GM23338 (cell line): ENCODE data around the gene UPK2. TPM values are rescaled to one million over a fixed set of nuclear protein-coding genes. Genes with fewer than 3 reads are reported as not detected.

Source experiments
- ATAC-seq: fragments of 200-7000 bp; cut with Tn5 transposase; 3 replicates; pipeline ENCODE4 v1.9.1; 2020
- DNase-seq: peaks from one replicate; pipeline ENCODE4 v3.0.0-alpha.2; 2015; ENCODE audit warnings: low spot score
- H2AFZ ChIP-seq: fragments of 200-600 bp; sonication (generic); 2 replicates; pipeline ENCODE4 v1.8.0; 2016; ENCODE audit warnings: antibody characterized with exemption, mild to moderate bottlenecking, moderate library complexity
- H3F3A ChIP-seq: fragments of 200-600 bp; sonication (generic); replicated peaks from 2 replicates; pipeline ENCODE4 v1.8.0; 2017; ENCODE audit warnings: antibody characterized with exemption, mixed run types, low read depth
- H3K27ac ChIP-seq: fragments of 200-600 bp; sonication (generic); 2 replicates; pipeline ENCODE4 v1.6.1; 2016; ENCODE audit warnings: low read depth
- H3K27me3 ChIP-seq: fragments of 200-600 bp; sonication (generic); 2 replicates; pipeline ENCODE4 v1.8.0; 2016; ENCODE audit warnings: mild to moderate bottlenecking, mixed run types, moderate library complexity; ENCODE audit not compliant: insufficient read depth
- H3K36me3 ChIP-seq: fragments of 200-600 bp; sonication (generic); 2 replicates; pipeline ENCODE4 v1.8.0; 2016; ENCODE audit warnings: mild to moderate bottlenecking; ENCODE audit not compliant: insufficient read depth
- H3K4me1 ChIP-seq: fragments of 200-600 bp; sonication (generic); 2 replicates; pipeline ENCODE4 v1.8.0; 2016; ENCODE audit warnings: mild to moderate bottlenecking, moderate library complexity; ENCODE audit not compliant: insufficient read depth
- H3K4me2 ChIP-seq: fragments of 200-600 bp; sonication (generic); 2 replicates; pipeline ENCODE4 v1.7.1; 2017; ENCODE audit warnings: mixed run types
- H3K4me3 ChIP-seq: fragments of 200-600 bp; sonication (generic); 2 replicates; pipeline ENCODE4 v1.6.1; 2016; ENCODE audit warnings: mixed run types
- H3K79me2 ChIP-seq: fragments of 200-600 bp; sonication (generic); replicated peaks from 2 replicates; pipeline ENCODE4 v1.8.0; 2017; ENCODE audit warnings: mild to moderate bottlenecking; ENCODE audit not compliant: insufficient read depth
- H3K9me2 ChIP-seq: fragments of 200-600 bp; sonication (generic); 2 replicates; pipeline ENCODE4 v1.8.0; 2017; ENCODE audit not compliant: insufficient read depth
- H4K20me1 ChIP-seq: fragments of 200-600 bp; sonication (generic); replicated peaks from 2 replicates; pipeline ENCODE4 v1.8.0; 2017; ENCODE audit warnings: mild to moderate bottlenecking; ENCODE audit not compliant: insufficient read depth
- H3K27ac Mint-ChIP-seq: 2 replicates; pipeline ENCODE4 v1.8.0; 2020; ENCODE audit warnings: inconsistent platforms, mild to moderate bottlenecking, moderate library complexity, mixed read lengths
- H3K27me3 Mint-ChIP-seq: 3 replicates; pipeline ENCODE4 v1.8.0; 2022; ENCODE audit warnings: low read depth, mild to moderate bottlenecking, moderate library complexity, mixed read lengths, inconsistent platforms; ENCODE audit not compliant: insufficient read depth, poor library complexity
- H3K36me3 Mint-ChIP-seq: 3 replicates; pipeline ENCODE4 v1.8.0; 2021; ENCODE audit warnings: low read depth, mild to moderate bottlenecking, inconsistent platforms, moderate library complexity, mixed read lengths
- H3K4me1 Mint-ChIP-seq: 3 replicates; pipeline ENCODE4 v1.8.0; 2020; ENCODE audit warnings: mild to moderate bottlenecking, inconsistent platforms, mixed read lengths
- H3K4me3 Mint-ChIP-seq: 3 replicates; pipeline ENCODE4 v1.8.0; 2021; ENCODE audit warnings: moderate library complexity, mild to moderate bottlenecking, inconsistent platforms, mixed read lengths
- H3K9me3 Mint-ChIP-seq: 3 replicates; pipeline ENCODE4 v1.8.0; 2020; ENCODE audit warnings: moderate library complexity, mild to moderate bottlenecking, inconsistent platforms, mixed read lengths
- CREB1 ChIP-seq: fragments of 250-450 bp; sonication (Bioruptor Pico); IDR thresholded peaks from 2 replicates; pipeline ENCODE4 v1.5.0; 2020; ENCODE audit warnings: low read depth, mild to moderate bottlenecking, moderate library complexity
- CTCF ChIP-seq, 2 experiments: fragments of 200-600 bp in 1 of 2; sonication (generic) in 1 of 2; conservative IDR thresholded peaks; 2 replicates each; pipeline versions ENCODE4 v1.5.1 to v1.6.1; 2016 to 2017; ENCODE audit warnings: antibody characterized with exemption in 2 of 2, low read depth in 2 of 2, mild to moderate bottlenecking in 2 of 2, moderate library complexity in 1 of 2
- EZH2phosphoT487 ChIP-seq: fragments of 200-600 bp; sonication (generic); IDR thresholded peaks from one replicate; pipeline ENCODE4 v1.8.1; 2018; ENCODE audit warnings: antibody characterized with exemption; ENCODE audit not compliant: unreplicated experiment
- NANOG ChIP-seq: IDR thresholded peaks from 2 replicates; pipeline ENCODE4 v1.6.1; 2016; ENCODE audit warnings: antibody characterized with exemption, borderline replicate concordance
- POLR2AphosphoS5 ChIP-seq: IDR thresholded peaks from 2 replicates; pipeline ENCODE4 v1.6.1; 2016; ENCODE audit warnings: antibody characterized with exemption, low read depth
- polyA plus RNA-seq: library from polyadenylated mRNA; unstranded; fragments of >200 nt; fragmentation: Nextera tagmentation; extraction: Ambion mirVana; gene quantifications from 2 replicates; pipeline ENCODE4 v1.2.1, GENCODE V29; 2016
- total RNA-seq: library from RNA; depleted of rRNA; stranded (reverse); fragments of >200 nt; shearing (Covaris generic); gene quantifications from 2 replicates; pipeline ENCODE4 v1.2.3, GENCODE V29; 2014
- TF ChIP-seq, protein P1 (sequence below): fragments of 250-450 bp; sonication (Bioruptor Pico); IDR thresholded peaks from 2 replicates; pipeline ENCODE4 v1.5.0; 2020; ENCODE audit warnings: mild to moderate bottlenecking, moderate library complexity

The UPK2 gene
- total and polyA plus RNA-seq, 2 experiments from 2014 or later: 0.74 TPM; not detected in 1

DNA sequence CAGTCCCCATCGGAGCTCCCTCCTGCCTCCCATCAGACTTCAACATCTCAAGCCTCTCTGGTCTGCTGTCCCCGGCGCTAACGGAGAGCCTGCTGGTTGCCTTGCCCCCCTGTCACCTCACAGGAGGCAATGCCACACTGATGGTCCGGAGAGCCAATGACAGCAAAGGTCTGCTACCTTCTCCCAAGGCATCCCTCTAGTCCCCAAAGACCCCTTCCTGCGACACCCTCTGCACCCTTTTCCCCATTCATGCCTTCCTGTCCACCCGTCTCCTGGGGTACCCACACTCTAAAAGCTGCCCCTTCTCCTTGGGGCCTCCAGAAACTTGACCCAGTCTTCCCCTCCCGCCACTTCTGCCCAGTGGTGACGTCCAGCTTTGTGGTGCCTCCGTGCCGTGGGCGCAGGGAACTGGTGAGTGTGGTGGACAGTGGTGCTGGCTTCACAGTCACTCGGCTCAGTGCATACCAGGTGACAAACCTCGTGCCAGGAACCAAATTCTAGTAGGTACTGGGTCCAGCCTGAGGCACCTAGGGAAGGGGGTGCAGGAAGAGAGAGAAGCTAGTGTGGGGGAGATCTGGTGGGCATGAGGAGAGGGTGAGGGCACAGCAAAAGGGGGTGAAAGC, 860 bp downstream of the UPK2 start (continued):
- TF ChIP-seq CTCF (conservative IDR thresholded peaks at IDR 0.05; ENCODE audit: low read depth in 2 of 2): no peak

DNA sequence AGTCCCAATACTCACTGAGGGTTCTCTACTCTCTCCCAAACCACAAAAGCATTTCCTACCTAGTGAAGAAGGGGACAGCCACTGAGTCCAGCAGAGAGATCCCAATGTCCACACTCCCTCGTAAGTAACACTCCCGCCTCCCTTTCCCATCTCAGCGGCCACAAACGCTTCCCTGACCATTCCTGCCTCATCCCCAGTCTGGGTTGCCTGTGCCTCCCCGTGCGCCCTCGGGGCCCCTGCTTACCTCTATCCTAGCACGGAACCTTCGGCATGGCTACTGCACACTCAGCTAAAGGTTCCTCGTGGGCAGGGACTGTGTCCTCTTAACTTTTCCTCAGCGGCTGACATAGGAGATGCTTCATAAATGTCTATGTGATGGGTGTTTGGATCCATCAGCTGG, 1.5 kb downstream of the UPK2 start:
- ATAC-seq: no peak
- no peaks in the 10 kb centered on the region for H3K4me1 ChIP-seq
- no peaks in the 10 kb centered on the region for H4K20me1 ChIP-seq
- no peak for DNase-seq
- H2AFZ ChIP-seq: no peak overlapping the region
- no peaks in the 10 kb centered on the region for H3K27me3 ChIP-seq
- H3K4me3 ChIP-seq: no peak overlapping the region
- TF ChIP-seq NANOG: no peak
- no peak for TF ChIP-seq EZH2phosphoT487
- TF ChIP-seq CREB1: no peak
- no peak for TF ChIP-seq CTCF (conservative IDR thresholded peaks at IDR 0.05; ENCODE audit: low read depth in 2 of 2)
- H3K4me2 ChIP-seq: no peak overlapping the region
- H3K9me2 ChIP-seq: no peaks in the 10 kb centered on the region
- no peaks in the 10 kb centered on the region for H3K79me2 ChIP-seq
- Mint-ChIP-seq H3K4me3 (no peak overlapping the region), H3K27me3 (peaks cover 18% of the 10 kb centered on the region), H3K36me3 (no peaks in the 10 kb centered on the region), H3K9me3 (no peaks in the 10 kb centered on the region), H3K4me1 (peaks cover 11% of the 10 kb centered on the region), H3K27ac (no peak overlapping the region)
- H3K27ac ChIP-seq: no peak overlapping the region
- no peaks in the 10 kb centered on the region for H3K36me3 ChIP-seq
- H3F3A ChIP-seq: no peaks in the 10 kb centered on the region

DNA sequence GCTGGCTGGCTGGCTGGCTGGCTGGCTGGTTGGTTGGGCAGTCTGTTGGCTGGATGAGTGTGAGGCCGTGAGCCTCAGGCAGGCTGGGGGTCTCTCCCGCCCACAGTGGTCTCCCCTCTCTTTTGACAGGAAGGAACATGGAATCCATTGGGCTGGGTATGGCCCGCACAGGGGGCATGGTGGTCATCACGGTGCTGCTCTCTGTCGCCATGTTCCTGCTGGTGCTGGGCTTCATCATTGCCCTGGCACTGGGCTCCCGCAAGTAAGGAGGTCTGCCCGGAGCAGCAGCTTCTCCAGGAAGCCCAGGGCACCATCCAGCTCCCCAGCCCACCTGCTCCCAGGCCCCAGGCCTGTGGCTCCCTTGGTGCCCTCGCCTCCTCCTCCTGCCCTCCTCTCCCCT, 1.9 kb downstream of the UPK2 start:
- ATAC-seq: no peak
- Mint-ChIP-seq H3K36me3 (no peaks in the 10 kb centered on the region), H3K27me3 (peaks cover 18% of the 10 kb centered on the region)
- TF ChIP-seq POLR2AphosphoS5 (no peak), CTCF (conservative IDR thresholded peaks at IDR 0.05; ENCODE audit: low read depth in 2 of 2) (no peak)
- TF ChIP-seq, protein P1, sequence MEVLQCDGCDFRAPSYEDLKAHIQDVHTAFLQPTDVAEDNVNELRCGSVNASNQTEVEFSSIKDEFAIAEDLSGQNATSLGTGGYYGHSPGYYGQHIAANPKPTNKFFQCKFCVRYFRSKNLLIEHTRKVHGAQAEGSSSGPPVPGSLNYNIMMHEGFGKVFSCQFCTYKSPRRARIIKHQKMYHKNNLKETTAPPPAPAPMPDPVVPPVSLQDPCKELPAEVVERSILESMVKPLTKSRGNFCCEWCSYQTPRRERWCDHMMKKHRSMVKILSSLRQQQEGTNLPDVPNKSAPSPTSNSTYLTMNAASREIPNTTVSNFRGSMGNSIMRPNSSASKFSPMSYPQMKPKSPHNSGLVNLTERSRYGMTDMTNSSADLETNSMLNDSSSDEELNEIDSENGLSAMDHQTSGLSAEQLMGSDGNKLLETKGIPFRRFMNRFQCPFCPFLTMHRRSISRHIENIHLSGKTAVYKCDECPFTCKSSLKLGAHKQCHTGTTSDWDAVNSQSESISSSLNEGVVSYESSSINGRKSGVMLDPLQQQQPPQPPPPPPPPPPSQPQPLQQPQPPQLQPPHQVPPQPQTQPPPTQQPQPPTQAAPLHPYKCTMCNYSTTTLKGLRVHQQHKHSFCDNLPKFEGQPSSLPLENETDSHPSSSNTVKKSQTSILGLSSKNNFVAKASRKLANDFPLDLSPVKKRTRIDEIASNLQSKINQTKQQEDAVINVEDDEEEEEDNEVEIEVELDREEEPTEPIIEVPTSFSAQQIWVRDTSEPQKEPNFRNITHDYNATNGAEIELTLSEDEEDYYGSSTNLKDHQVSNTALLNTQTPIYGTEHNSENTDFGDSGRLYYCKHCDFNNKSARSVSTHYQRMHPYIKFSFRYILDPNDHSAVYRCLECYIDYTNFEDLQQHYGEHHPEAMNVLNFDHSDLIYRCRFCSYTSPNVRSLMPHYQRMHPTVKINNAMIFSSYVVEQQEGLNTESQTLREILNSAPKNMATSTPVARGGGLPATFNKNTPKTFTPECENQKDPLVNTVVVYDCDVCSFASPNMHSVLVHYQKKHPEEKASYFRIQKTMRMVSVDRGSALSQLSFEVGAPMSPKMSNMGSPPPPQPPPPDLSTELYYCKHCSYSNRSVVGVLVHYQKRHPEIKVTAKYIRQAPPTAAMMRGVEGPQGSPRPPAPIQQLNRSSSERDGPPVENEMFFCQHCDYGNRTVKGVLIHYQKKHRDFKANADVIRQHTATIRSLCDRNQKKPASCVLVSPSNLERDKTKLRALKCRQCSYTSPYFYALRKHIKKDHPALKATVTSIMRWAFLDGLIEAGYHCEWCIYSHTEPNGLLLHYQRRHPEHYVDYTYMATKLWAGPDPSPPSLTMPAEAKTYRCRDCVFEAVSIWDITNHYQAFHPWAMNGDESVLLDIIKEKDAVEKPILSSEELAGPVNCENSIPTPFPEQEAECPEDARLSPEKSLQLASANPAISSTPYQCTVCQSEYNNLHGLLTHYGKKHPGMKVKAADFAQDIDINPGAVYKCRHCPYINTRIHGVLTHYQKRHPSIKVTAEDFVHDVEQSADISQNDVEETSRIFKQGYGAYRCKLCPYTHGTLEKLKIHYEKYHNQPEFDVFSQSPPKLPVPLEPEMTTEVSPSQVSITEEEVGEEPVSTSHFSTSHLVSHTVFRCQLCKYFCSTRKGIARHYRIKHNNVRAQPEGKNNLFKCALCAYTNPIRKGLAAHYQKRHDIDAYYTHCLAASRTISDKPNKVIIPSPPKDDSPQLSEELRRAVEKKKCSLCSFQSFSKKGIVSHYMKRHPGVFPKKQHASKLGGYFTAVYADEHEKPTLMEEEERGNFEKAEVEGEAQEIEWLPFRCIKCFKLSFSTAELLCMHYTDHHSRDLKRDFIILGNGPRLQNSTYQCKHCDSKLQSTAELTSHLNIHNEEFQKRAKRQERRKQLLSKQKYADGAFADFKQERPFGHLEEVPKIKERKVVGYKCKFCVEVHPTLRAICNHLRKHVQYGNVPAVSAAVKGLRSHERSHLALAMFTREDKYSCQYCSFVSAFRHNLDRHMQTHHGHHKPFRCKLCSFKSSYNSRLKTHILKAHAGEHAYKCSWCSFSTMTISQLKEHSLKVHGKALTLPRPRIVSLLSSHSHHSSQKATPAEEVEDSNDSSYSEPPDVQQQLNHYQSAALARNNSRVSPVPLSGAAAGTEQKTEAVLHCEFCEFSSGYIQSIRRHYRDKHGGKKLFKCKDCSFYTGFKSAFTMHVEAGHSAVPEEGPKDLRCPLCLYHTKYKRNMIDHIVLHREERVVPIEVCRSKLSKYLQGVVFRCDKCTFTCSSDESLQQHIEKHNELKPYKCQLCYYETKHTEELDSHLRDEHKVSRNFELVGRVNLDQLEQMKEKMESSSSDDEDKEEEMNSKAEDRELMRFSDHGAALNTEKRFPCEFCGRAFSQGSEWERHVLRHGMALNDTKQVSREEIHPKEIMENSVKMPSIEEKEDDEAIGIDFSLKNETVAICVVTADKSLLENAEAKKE (CRISPR knock-in tag): no peak

More for the DNA sequence above, 1.9 kb downstream of the UPK2 start:
- H3K79me2 ChIP-seq: no peaks in the 10 kb centered on the region
- no peaks in the 10 kb centered on the region for H3K36me3 ChIP-seq
- no peak overlapping the region for H3K4me2 ChIP-seq
- no peaks in the 10 kb centered on the region for H3K4me1 ChIP-seq
- H3K4me3 ChIP-seq: no peak overlapping the region
- no peak for DNase-seq
- no peaks in the 10 kb centered on the region for H4K20me1 ChIP-seq
- H3K27ac ChIP-seq: no peak overlapping the region
- no peaks in the 10 kb centered on the region for H3F3A ChIP-seq
- no peaks in the 10 kb centered on the region for H3K9me2 ChIP-seq
- H3K9me3 Mint-ChIP-seq: no peaks in the 10 kb centered on the region
- peaks cover 11% of the 10 kb centered on the region for H3K4me1 Mint-ChIP-seq
- no peak overlapping the region for H3K27ac Mint-ChIP-seq
- H2AFZ ChIP-seq: no peak overlapping the region
- H3K27me3 ChIP-seq: no peaks in the 10 kb centered on the region
- H3K4me3 Mint-ChIP-seq: no peak overlapping the region
